ENCODE data around the gene PACRG. TPM values are rescaled to one million over a fixed set of nuclear protein-coding genes. Genes with fewer than 3 reads are reported as not detected.

PACRG gene
- total RNA-seq, 4 donors from 2014 or later: 1.5 to 10.4 (median 2.1) TPM

DNA sequence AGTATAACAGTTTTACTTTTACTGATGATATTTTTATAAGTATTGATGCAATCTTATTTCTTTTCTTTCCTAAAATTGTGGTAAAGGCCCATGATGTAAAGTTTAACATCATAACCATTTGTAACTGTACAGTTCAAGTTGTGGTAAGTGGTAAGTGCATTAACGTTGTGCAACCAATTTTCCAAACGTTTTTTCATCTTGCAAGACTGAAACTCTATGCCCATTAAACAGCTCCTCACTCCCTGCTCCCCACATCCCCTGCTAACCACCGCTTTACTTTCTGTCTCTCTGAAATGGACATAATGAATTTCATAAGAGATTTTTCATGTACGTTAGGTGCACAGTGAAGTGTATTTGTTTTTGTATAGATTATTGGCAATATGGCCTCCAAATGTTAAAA is 106.0 kb downstream of the PACRG start:
- H3K36me3 ChIP-seq: no peaks in the 10 kb centered on the region

DNA sequence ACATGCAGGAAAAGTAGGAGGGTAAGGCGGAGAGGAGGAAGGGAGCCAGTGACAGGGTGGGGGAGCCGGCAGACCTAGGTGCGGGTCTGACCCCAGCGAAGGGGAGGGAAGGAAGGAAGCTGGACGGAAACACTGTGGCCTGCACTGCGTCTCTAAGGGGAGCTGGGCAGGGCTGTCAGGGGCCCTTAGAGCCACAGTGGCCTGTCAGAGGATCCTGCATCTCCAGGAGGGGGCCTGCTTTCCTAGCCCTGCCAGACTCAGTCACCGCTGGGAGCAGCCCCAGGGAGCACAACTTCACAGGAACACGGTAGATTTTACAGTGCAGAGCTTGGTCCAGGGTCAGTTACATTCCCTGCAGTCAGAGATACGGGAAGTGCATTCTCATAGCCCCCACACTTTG is 118.2 kb downstream of the PACRG start:
- Histone ChIP-seq H3K27me3 (no peaks in the 10 kb centered on the region), H3K4me1 (peaks cover 0 to 8% (median 0%) of the 10 kb centered on the region in 4 donors), H3K4me3 (no peak overlapping the region), H3K36me3 (no peaks in the 10 kb centered on the region), H3K27ac (no peak overlapping the region), H3K9me3 (no peaks in the 10 kb centered on the region)
- WGBS, 2 donors: 80 to 86% methylated on average over 9 of the region's 9 CpGs
- no peak for TF ChIP-seq POLR2A (IDR thresholded peaks at IDR 0.05)
- TF ChIP-seq, protein P1, sequence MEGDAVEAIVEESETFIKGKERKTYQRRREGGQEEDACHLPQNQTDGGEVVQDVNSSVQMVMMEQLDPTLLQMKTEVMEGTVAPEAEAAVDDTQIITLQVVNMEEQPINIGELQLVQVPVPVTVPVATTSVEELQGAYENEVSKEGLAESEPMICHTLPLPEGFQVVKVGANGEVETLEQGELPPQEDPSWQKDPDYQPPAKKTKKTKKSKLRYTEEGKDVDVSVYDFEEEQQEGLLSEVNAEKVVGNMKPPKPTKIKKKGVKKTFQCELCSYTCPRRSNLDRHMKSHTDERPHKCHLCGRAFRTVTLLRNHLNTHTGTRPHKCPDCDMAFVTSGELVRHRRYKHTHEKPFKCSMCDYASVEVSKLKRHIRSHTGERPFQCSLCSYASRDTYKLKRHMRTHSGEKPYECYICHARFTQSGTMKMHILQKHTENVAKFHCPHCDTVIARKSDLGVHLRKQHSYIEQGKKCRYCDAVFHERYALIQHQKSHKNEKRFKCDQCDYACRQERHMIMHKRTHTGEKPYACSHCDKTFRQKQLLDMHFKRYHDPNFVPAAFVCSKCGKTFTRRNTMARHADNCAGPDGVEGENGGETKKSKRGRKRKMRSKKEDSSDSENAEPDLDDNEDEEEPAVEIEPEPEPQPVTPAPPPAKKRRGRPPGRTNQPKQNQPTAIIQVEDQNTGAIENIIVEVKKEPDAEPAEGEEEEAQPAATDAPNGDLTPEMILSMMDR (IDR thresholded peaks at IDR 0.05): no peak
- TF ChIP-seq EP300 (IDR thresholded peaks at IDR 0.05): no peak
- no peak for DNase-seq (ENCODE audit: low spot score in 2 of 2)

More for the DNA sequence above, 106.0 kb downstream of the PACRG start:
- H3K4me1 ChIP-seq: no peaks in the 10 kb centered on the region
- no peak for DNase-seq (ENCODE audit: low spot score in 2 of 2)
- H3K4me3 ChIP-seq: no peak overlapping the region
- TF ChIP-seq POLR2A (IDR thresholded peaks at IDR 0.05): no peak
- no peak for TF ChIP-seq EP300 (IDR thresholded peaks at IDR 0.05)
- TF ChIP-seq, protein P1 (IDR thresholded peaks at IDR 0.05): no peak
- no peaks in the 10 kb centered on the region for H3K27me3 ChIP-seq
- no peak overlapping the region for H3K27ac ChIP-seq
- H3K9me3 ChIP-seq: peaks cover 0 to 9% (median 0%) of the 10 kb centered on the region in 4 donors
- 82 to 83% methylated on average over 4 of the region's 4 CpGs for WGBS, 2 donors

DNA sequence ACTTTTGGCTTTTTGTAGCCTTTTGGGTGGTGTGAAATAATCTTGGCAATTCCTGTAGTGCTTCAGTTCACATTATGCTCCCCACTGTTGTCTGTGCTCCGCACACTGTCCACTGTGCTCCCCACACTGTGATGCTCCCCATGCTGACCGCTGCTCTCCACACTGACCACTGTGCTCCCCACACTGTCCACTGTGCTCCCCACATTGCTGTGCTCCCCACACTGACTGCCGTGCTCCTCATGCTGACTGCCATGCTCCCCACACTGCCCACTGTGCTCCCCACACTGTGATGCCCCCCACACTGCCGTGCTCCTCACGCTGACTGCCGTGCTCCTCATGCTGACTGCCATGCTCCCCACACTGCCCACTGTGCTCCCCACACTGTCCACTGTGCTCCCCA is 118.9 kb downstream of the PACRG start:
- peaks cover 0 to 8% (median 0%) of the 10 kb centered on the region in 4 donors for H3K4me1 ChIP-seq
- no peaks in the 10 kb centered on the region for H3K27me3 ChIP-seq
- TF ChIP-seq POLR2A (IDR thresholded peaks at IDR 0.05): no peak
- no peak for TF ChIP-seq EP300 (IDR thresholded peaks at IDR 0.05)
- TF ChIP-seq, protein P1 (IDR thresholded peaks at IDR 0.05): no peak
- H3K27ac ChIP-seq: no peak overlapping the region
- WGBS, 2 donors: 95% methylated on average over 6 of the region's 6 CpGs
- no peak overlapping the region for H3K4me3 ChIP-seq
- no peaks in the 10 kb centered on the region for H3K9me3 ChIP-seq
- H3K36me3 ChIP-seq: no peaks in the 10 kb centered on the region
- DNase-seq (ENCODE audit: low spot score in 2 of 2): no peak

- TF ChIP-seq POLR2A (IDR thresholded peaks at IDR 0.05) (no peak), EP300 (IDR thresholded peaks at IDR 0.05) (no peak)
- TF ChIP-seq, protein P1 (IDR thresholded peaks at IDR 0.05): no peak
- H3K36me3 ChIP-seq: no peaks in the 10 kb centered on the region
- peaks cover 0 to 15% (median 0%) of the 10 kb centered on the region in 4 donors for H3K4me1 ChIP-seq
- no peaks in the 10 kb centered on the region for H3K27me3 ChIP-seq
- WGBS, 2 donors: 47 to 53% methylated on average over 4 of the region's 4 CpGs
- DNase-seq (ENCODE audit: low spot score in 2 of 2): no peak
- no peaks in the 10 kb centered on the region for H3K9me3 ChIP-seq
- H3K4me3 ChIP-seq: no peak overlapping the region
- no peak overlapping the region for H3K27ac ChIP-seq
These were observed 121.5 kb downstream of the PACRG start for GRCh38 chr6:162849269-162849668.

DNA sequence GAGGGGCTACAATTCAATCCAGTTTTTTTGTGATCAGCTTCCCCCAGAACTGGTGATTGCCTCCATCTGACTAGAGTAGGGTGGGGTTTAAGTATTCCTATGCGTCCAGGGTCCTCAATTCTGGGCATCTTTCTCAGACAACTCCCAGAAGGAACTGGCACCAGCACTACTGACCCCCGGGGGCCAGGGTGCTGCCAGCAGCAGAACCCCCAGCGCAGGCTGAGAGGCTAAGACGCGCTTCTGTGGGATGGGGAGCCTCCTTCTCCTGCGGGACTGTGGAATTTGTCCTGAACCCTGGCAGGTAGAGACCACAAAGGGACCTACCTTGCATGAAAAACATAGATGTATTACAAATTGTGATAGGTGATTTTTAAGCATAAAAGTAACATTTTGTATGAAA is 124.4 kb downstream of the PACRG start:
- DNase-seq (ENCODE audit: low spot score in 2 of 2): no peak
- H3K36me3 ChIP-seq: no peaks in the 10 kb centered on the region
- no peak overlapping the region for H3K4me3 ChIP-seq
- WGBS, 2 donors: 77 to 93% methylated on average over 6 of the region's 6 CpGs
- H3K4me1 ChIP-seq: peaks cover 0 to 20% (median 5%) of the 10 kb centered on the region in 4 donors
- H3K9me3 ChIP-seq: no peaks in the 10 kb centered on the region
- TF ChIP-seq POLR2A (IDR thresholded peaks at IDR 0.05): no peak
- no peaks in the 10 kb centered on the region for H3K27me3 ChIP-seq
- peak overlapping the region in 2 of 4 donors; percentile 83 to 89 for H3K27ac ChIP-seq
